GM19193 (cell line): ENCODE data around the gene KLF2.
A peak's percentile ranks its signal among the peaks of the same experiment; 100 is the strongest.

Experiments
- POLR2A ChIP-seq: IDR thresholded peaks from 4 replicates; pipeline ENCODE4 v1.6.1; 2011; ENCODE audit not compliant: insufficient read depth, insufficient read length; ENCODE audit errors: extremely low read depth

Gene KLF2

GRCh38 chr19:16327911-16328823 is 3.5 kb downstream of the KLF2 start:
- TF ChIP-seq POLR2A: no peak

GRCh38 chr19:16328824-16329482 is 4.3 kb downstream of the KLF2 start:
- TF ChIP-seq POLR2A: peak; percentile 41

GRCh38 chr19:16330368-16330801 is 5.8 kb downstream of the KLF2 start:
- TF ChIP-seq POLR2A: no peak

GRCh38 chr19:16330806-16331690 is 6.4 kb downstream of the KLF2 start:
- TF ChIP-seq POLR2A: no peak

GRCh38 chr19:16333001-16333586 is 8.5 kb downstream of the KLF2 start:
- TF ChIP-seq POLR2A: no peak

GRCh38 chr19:16334411-16334810 is 9.8 kb downstream of the KLF2 start:
- TF ChIP-seq POLR2A: no peak

- no peak for TF ChIP-seq POLR2A
Observed at GRCh38 chr19:16335226-16335625, 10.6 kb downstream of the KLF2 start.

- no peak for TF ChIP-seq POLR2A
Observed at GRCh38 chr19:16336571-16336970, 11.9 kb downstream of the KLF2 start.

- TF ChIP-seq POLR2A: no peak
Observed at GRCh38 chr19:16337809-16338469, 13.3 kb downstream of the KLF2 start.

- no peak for TF ChIP-seq POLR2A
Observed at GRCh38 chr19:16338470-16339360, 14.1 kb downstream of the KLF2 start.

- no peak for TF ChIP-seq POLR2A
Observed at GRCh38 chr19:16339361-16339725, 14.7 kb downstream of the KLF2 start.

- TF ChIP-seq POLR2A: no peak
Observed at GRCh38 chr19:16340092-16340491, 15.5 kb downstream of the KLF2 start.

- TF ChIP-seq POLR2A: no peak
Observed at GRCh38 chr19:16340654-16341053, 16.0 kb downstream of the KLF2 start.
